HG02588 (cell line): ENCODE results near the gene ENOSF1.
"Not testable (repeated sequence)": the region's sequence is repeated elsewhere in the genome, so short reads cannot be mapped to it uniquely, and the experiment has no call there.

Experiments used
- ATAC-seq: cut with Tn5 transposase; IDR thresholded peaks from one replicate; pipeline ENCODE4 v1.9.1; 2021; ENCODE audit warnings: mild to moderate bottlenecking, moderate library complexity; ENCODE audit not compliant: unreplicated experiment

The ENOSF1 gene

GRCh38 chr18:712401-713134, at the start of gene ENOSF1:
ENOSF1 (minus strand) TSS chr18:712630; CDS start chr18:712587, 43 bp downstream.
- peak; percentile 86 for ATAC-seq

DNA sequence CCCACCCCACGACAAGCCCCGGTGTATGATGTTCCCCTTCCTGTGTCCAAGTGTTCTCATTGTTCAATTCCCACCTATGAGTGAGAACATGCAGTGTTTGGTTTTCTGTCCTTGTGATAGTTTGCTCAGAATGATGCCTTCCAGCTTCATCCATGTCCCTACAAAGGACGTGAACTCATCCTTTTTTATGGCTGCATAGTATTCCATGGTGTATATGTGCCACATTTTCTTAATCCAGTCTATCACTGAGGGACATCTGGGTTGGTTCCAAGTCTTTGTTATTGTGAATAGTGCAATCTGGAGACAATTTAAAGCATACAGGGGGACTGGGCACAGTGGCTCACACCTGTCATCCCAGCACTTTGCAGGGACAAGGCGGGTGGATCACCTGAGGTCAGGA, 47.4 kb upstream of the ENOSF1 start:
- ATAC-seq: not testable (repeated sequence)

DNA sequence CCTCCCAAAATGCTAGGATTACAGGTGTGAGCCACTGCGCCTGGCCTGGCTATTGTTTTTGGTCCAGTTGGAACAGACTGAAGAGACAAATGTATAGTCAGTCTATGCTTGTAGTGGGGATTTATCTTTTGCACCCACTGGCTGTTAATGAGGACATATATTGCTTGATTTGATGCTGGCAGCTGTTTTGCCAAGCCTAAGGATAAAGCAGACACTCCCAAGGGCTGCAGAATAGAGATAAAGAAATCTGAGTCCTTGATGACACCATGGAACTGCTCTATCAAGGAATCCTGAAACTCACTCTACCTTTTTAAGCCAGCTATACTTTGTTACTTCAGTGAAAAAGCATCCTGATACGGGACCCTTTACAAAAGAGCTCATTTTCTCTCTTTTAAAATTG, 43.1 kb upstream of the ENOSF1 start:
- ATAC-seq: no peak

DNA sequence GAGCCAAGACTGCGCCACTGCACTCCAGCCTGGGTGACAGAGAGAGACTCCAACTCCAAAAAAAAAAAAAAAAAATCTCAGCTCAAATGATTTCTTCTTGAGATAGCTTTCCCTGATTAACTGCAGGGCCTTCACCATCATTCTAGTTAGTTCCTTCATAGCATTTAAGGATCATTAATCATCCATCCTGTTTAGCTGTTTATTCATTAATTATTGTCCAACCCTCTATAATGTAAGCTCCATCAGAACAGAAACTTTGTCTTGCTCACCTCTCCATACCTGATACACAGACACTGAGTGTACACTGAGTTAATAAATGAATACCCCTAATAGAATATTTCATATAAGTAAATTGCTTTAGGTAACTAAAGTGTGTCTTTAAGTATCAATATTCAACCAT, 42.2 kb upstream of the ENOSF1 start:
- ATAC-seq: no peak

- no peak for ATAC-seq
These were observed 38.0 kb upstream of the ENOSF1 start for GRCh38 chr18:750456-750855.

- no peak for ATAC-seq
These were observed 32.6 kb upstream of the ENOSF1 start for GRCh38 chr18:744832-745597.

DNA sequence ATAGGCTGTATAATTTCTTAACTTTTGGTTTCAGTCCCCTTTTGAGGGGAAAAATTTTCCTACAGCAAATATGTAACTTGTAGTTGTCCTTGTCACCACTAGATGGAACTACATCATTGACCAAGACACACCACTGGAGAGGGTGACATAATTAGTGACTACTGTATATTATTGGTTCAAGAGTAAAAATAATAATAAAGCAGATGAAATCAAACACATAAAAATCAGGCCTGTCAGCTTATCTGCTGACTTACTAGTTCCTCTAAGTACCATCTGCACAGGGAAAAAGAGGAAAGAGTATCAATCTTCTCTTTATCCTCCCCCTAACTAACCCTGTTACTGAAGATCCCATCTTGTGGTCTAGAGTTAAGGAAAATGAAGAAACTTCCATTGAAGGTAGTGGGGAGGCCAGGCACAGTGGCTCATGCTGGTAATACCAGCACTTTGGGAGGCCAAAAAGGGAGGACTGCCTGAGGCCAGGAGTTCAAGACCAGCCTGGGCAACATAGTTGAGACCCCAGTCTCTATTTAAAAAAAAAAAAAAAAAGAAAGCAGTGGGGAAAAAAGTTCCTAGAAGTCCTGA, 29.6 kb upstream of the ENOSF1 start:
- ATAC-seq: peak; percentile 69

- no peak for ATAC-seq
These were observed 19.9 kb upstream of the ENOSF1 start for GRCh38 chr18:732371-732770.

DNA sequence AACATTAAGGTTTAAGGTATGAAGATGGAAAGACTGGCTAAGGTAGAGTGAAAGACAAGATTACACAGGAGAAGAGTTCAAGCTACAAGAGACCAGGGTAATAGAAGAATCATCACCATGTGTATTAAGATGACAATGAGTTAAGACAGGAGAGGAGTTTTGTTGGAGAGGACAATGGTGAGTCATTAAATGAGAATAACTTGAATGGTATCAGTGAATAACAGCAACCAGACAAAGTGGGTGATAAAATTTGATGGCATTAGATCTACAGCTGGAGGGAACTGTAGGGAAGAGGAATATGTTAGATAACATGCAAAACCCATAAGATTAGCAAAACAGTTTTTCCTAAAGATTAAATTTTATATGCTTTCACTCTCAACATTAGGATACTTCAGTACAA, 18.8 kb upstream of the ENOSF1 start:
- ATAC-seq: no peak

- no peak for ATAC-seq
These were observed 18.3 kb upstream of the ENOSF1 start for GRCh38 chr18:730692-731091.

DNA sequence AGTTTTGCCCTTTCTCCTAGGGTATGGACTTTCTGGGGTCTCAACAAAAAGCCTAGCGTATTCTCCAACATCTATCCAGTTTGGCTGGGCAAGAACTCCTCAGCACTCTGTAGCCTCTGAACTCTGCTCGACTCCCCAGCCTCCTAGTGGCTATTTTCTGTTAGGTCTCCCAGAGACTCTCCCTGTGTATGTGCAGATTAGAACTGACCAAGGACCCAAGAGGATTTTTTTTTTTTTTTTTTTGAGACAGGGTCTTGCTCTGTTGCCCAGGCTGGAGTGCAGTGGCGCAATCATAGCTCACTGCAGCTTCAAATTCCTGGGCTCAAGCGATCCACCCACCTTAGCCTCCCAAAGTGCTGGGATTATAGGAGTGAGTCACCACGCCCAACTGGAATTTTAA, 17.7 kb upstream of the ENOSF1 start:
- not testable (repeated sequence) for ATAC-seq

- no peak for ATAC-seq
These were observed 13.2 kb upstream of the ENOSF1 start for GRCh38 chr18:725646-726045.

- ATAC-seq: no peak
These were observed 11.2 kb upstream of the ENOSF1 start for GRCh38 chr18:723541-724080.

GRCh38 chr18:717003-717402, 4.6 kb upstream of the ENOSF1 start:
- ATAC-seq: no peak

DNA sequence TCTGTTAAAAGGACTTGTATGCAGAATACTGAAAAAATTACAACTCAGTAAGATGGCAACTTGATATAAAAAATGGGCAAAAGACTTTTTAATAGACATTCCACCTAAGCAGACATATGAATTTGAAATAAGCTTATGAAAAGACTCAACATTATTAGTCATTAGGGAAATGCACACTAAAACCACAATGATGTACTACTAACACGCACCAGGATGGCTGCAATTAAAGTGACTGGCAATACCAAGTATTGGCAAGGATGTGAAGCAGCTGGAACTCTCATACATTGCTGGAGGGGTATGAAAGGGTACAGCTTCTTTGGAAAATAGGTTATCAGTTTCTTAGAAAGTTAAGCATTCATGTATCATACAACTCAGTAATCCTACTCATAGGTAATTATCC, 3.2 kb upstream of the ENOSF1 start:
- ATAC-seq: no peak

GRCh38 chr18:713135-713490, 683 bp upstream of the ENOSF1 start:
- ATAC-seq: no peak

GRCh38 chr18:711657-712400, 601 bp downstream of the ENOSF1 start:
- ATAC-seq: peak; percentile 50

- no peak for ATAC-seq
These were observed 1.1 kb downstream of the ENOSF1 start for GRCh38 chr18:711310-711656.

- ATAC-seq: no peak
These were observed 1.8 kb downstream of the ENOSF1 start for GRCh38 chr18:710418-711300.

DNA sequence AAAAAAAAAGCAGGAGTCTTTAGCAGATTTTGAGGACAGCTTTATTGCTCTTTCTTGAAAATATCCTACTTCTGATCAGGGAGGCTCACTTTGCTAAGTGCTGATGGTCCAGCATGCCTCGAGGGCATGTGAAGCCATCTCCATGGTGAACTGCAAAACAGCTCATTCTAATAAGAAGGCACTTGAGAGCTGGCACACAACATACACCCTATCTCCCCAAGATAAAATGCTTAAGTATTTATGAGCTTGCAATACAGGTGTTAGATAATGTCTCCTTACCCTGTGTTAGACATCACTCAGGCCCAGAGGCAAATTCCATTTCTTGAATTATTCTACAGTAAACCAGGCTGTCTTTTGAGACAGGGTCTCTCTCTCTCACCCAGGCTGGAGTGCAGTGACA, 2.7 kb downstream of the ENOSF1 start:
- no peak for ATAC-seq
